ENCODE data around the gene ARHGEF28. TPM values are rescaled to one million over a fixed set of nuclear protein-coding genes. Genes with fewer than 3 reads are reported as not detected.

ARHGEF28 gene
- total RNA-seq, 1 donor from 2014 or later, result 72.1 TPM

GRCh38 chr5:73749485-73750270 is 123.7 kb downstream of the ARHGEF28 start:
- no peak overlapping the region for H3K4me3 ChIP-seq (ENCODE audit: low read depth, low read length)
- no peak for DNase-seq (ENCODE audit: low read depth)
- TF ChIP-seq CTCF (conservative IDR thresholded peaks at IDR 0.05; ENCODE audit: low read depth, low read length), result no peak

- H3K4me3 ChIP-seq (ENCODE audit: low read depth, low read length), result no peak overlapping the region
- TF ChIP-seq CTCF (conservative IDR thresholded peaks at IDR 0.05; ENCODE audit: low read depth, low read length), result no peak
- no peak for DNase-seq (ENCODE audit: low read depth)
These were observed 125.4 kb downstream of the ARHGEF28 start for GRCh38 chr5:73751254-73751914.

GRCh38 chr5:73754254-73754653 is 128.3 kb downstream of the ARHGEF28 start:
- TF ChIP-seq CTCF (conservative IDR thresholded peaks at IDR 0.05; ENCODE audit: low read depth, low read length), result no peak
- no peak overlapping the region for H3K4me3 ChIP-seq (ENCODE audit: low read depth, low read length)
- DNase-seq (ENCODE audit: low read depth), result no peak

- TF ChIP-seq CTCF (conservative IDR thresholded peaks at IDR 0.05; ENCODE audit: low read depth, low read length), result no peak
- no peak overlapping the region for H3K4me3 ChIP-seq (ENCODE audit: low read depth, low read length)
- DNase-seq (ENCODE audit: low read depth), result no peak
These were observed 131.4 kb downstream of the ARHGEF28 start for GRCh38 chr5:73757416-73757815.

GRCh38 chr5:73759771-73760170 is 133.8 kb downstream of the ARHGEF28 start:
- H3K4me3 ChIP-seq (ENCODE audit: low read depth, low read length), result no peak overlapping the region
- DNase-seq (ENCODE audit: low read depth), result no peak
- TF ChIP-seq CTCF (conservative IDR thresholded peaks at IDR 0.05; ENCODE audit: low read depth, low read length), result no peak

- DNase-seq (ENCODE audit: low read depth), result no peak
- TF ChIP-seq CTCF (conservative IDR thresholded peaks at IDR 0.05; ENCODE audit: low read depth, low read length), result no peak
These were observed 137.5 kb downstream of the ARHGEF28 start for GRCh38 chr5:73763300-73764032.

More at GRCh38 chr5:73763300-73764032, 137.5 kb downstream of the ARHGEF28 start:
- H3K4me3 ChIP-seq (ENCODE audit: low read depth, low read length), result no peak overlapping the region
